ENCODE data around the gene CNDP2. TPM values are rescaled to one million over a fixed set of nuclear protein-coding genes. Genes with fewer than 3 reads are reported as not detected.

CNDP2 gene
- total RNA-seq, 1 donor from 2014 or later, result 182 TPM

DNA sequence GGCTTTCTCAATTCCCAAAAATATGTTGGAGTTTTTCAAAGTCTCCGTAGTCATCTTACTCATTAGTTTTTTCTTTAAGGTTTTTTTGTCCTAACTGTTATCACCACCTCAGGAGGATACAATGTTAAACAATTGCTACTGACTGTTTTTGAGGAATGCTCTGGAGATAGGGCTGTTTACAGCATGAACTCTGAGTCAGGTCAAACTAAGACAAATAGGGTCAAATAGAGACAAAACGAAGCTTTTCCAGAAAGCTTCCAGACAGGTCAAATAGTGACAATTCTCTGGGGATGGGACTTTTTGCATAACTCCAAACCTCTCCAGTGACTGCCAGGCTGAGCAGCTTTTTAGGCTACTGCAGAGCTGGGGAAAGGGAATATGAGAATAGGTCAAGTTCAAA lies 23.9 kb upstream of the CNDP2 start:
- TF ChIP-seq, protein P1, sequence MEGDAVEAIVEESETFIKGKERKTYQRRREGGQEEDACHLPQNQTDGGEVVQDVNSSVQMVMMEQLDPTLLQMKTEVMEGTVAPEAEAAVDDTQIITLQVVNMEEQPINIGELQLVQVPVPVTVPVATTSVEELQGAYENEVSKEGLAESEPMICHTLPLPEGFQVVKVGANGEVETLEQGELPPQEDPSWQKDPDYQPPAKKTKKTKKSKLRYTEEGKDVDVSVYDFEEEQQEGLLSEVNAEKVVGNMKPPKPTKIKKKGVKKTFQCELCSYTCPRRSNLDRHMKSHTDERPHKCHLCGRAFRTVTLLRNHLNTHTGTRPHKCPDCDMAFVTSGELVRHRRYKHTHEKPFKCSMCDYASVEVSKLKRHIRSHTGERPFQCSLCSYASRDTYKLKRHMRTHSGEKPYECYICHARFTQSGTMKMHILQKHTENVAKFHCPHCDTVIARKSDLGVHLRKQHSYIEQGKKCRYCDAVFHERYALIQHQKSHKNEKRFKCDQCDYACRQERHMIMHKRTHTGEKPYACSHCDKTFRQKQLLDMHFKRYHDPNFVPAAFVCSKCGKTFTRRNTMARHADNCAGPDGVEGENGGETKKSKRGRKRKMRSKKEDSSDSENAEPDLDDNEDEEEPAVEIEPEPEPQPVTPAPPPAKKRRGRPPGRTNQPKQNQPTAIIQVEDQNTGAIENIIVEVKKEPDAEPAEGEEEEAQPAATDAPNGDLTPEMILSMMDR (IDR thresholded peaks at IDR 0.05; ENCODE audit: unreplicated experiment), result no peak
- Mint-ChIP-seq H3K27me3 (no peaks in the 10 kb centered on the region), H3K27ac (no peak overlapping the region), H3K4me3 (ENCODE audit: low read depth) (no peak overlapping the region), H3K4me1 (ENCODE audit: low read depth) (peaks cover 8% of the 10 kb centered on the region), H3K36me3 (ENCODE audit: insufficient read depth) (no peaks in the 10 kb centered on the region), H3K9me3 (ENCODE audit: low read depth) (peaks cover 9% of the 10 kb centered on the region)
- no peak for DNase-seq (ENCODE audit: low spot score, unreplicated experiment)

DNA sequence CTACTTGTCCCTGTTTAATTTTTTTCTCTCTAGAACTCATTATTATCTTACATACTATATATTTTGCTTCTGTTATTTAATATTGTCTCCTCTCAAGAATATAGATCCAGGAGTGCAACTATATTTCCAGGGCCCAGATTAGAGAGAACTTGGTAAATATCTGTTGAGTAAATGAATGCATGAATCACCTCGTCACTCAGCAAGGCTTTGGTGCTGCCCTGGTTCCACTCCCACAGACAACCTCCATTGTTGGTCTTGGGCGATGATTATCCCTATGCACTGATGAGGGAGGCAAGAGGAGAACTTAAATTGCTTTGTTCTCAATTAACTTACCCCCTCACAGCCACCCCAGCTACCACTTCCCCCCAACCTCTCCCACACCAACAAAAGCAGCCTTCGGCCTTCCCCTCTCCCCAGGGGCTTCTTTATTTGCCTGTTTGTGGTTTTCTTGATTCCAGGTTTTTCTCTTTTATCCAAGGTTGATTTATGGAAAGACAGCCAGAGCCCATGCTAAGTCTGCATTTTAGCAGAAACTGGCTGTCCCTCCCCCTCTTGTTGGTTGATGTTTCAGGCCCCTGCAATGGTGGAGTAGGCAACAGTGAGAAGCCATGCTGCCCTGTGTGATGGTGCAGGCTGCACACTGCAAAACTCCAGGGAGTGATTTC lies 22.1 kb upstream of the CNDP2 start:
- H3K36me3 Mint-ChIP-seq (ENCODE audit: insufficient read depth), result no peaks in the 10 kb centered on the region
- no peaks in the 10 kb centered on the region for H3K27me3 Mint-ChIP-seq
- no peak overlapping the region for H3K27ac Mint-ChIP-seq
- DNase-seq (ENCODE audit: low spot score, unreplicated experiment), result no peak
- H3K9me3 Mint-ChIP-seq (ENCODE audit: low read depth), result peaks cover 9% of the 10 kb centered on the region
- TF ChIP-seq, protein P1 (IDR thresholded peaks at IDR 0.05; ENCODE audit: unreplicated experiment), result no peak
- H3K4me1 Mint-ChIP-seq (ENCODE audit: low read depth), result no peaks in the 10 kb centered on the region
- H3K4me3 Mint-ChIP-seq (ENCODE audit: low read depth), result no peak overlapping the region

GRCh38 chr18:74476140-74476539 lies 20.0 kb upstream of the CNDP2 start:
- peak; percentile 36 for DNase-seq (ENCODE audit: low spot score, unreplicated experiment)
- TF ChIP-seq, protein P1 (IDR thresholded peaks at IDR 0.05; ENCODE audit: unreplicated experiment), result peak; percentile 77
- Mint-ChIP-seq H3K27ac (no peak overlapping the region), H3K36me3 (ENCODE audit: insufficient read depth) (no peaks in the 10 kb centered on the region), H3K4me3 (ENCODE audit: low read depth) (no peak overlapping the region), H3K9me3 (ENCODE audit: low read depth) (no peaks in the 10 kb centered on the region), H3K4me1 (ENCODE audit: low read depth) (peaks cover 4% of the 10 kb centered on the region), H3K27me3 (no peaks in the 10 kb centered on the region)

GRCh38 chr18:74477771-74478170 lies 18.4 kb upstream of the CNDP2 start:
- H3K4me1 Mint-ChIP-seq (ENCODE audit: low read depth), result peaks cover 4% of the 10 kb centered on the region
- no peak overlapping the region for H3K4me3 Mint-ChIP-seq (ENCODE audit: low read depth)
- no peak overlapping the region for H3K27ac Mint-ChIP-seq
- H3K9me3 Mint-ChIP-seq (ENCODE audit: low read depth), result no peaks in the 10 kb centered on the region
- H3K27me3 Mint-ChIP-seq, result no peaks in the 10 kb centered on the region
- TF ChIP-seq, protein P1 (IDR thresholded peaks at IDR 0.05; ENCODE audit: unreplicated experiment), result no peak
- no peak for DNase-seq (ENCODE audit: low spot score, unreplicated experiment)
- no peaks in the 10 kb centered on the region for H3K36me3 Mint-ChIP-seq (ENCODE audit: insufficient read depth)

DNA sequence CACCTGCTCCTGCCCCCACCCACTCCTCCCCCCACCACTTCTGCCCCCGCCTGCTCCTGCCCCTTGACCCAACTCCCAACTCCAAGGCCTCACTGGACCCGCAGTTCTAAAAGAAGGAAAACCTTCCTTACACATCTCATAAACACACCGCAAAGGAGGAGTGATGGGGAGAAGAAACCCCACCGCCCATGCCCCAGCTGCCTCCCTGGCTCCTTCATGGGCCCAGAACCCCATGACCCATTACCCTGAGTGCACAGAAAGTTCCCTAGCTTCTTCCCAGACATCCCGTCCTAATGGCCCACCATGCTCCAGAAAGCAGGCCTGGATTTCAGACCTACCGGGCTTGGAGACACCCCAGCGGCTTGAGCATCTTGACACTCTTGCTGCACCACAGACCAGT lies 17.8 kb upstream of the CNDP2 start:
- TF ChIP-seq, protein P1 (IDR thresholded peaks at IDR 0.05; ENCODE audit: unreplicated experiment), result no peak
- Mint-ChIP-seq H3K9me3 (ENCODE audit: low read depth) (no peaks in the 10 kb centered on the region), H3K27me3 (no peaks in the 10 kb centered on the region), H3K27ac (no peak overlapping the region), H3K36me3 (ENCODE audit: insufficient read depth) (no peaks in the 10 kb centered on the region), H3K4me3 (ENCODE audit: low read depth) (no peak overlapping the region), H3K4me1 (ENCODE audit: low read depth) (peaks cover 4% of the 10 kb centered on the region)
- no peak for DNase-seq (ENCODE audit: low spot score, unreplicated experiment)

All from progenitor cell of endocrine pancreas (in vitro differentiated cells).